DMS53 treated with DMSO at 0.1 percent for 48 hours (cell line): ENCODE measurements around the gene WDR12.
"Not testable (repeated sequence)": the region's sequence is repeated elsewhere in the genome, so short reads cannot be mapped to it uniquely, and the experiment has no call there.

Source experiments
- DNase-seq: peaks from one replicate; lab custom pipeline; 2025; ENCODE audit not compliant: unreplicated experiment; lab: John Stamatoyannopoulos, UW

Gene WDR12

GRCh38 chr2:202885190-202885589 lies 26.3 kb downstream of the WDR12 start:
- DNase-seq, result no peak

- DNase-seq, result no peak
Measured at GRCh38 chr2:202883987-202884675, 27.3 kb downstream of the WDR12 start.

DNA sequence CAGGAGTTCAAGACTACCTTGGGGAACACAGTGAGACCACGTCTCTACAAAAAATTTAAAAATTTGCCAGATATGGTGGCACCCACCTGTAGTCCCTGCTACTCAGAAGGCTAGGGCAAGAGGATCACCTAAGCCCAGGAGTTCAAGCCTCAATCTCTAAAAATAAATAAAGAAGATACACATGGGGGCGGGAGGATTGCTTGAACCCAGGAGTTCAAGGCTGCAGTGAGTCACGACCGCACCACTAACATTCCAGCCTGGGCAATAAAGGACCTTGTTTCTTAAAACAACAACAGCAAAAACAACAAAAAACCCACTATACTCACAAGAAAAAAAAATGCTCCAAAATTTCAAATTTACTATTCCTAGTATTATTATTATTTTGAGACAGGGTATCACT lies 29.9 kb downstream of the WDR12 start:
- DNase-seq, result no peak

GRCh38 chr2:202877699-202878098 lies 33.8 kb downstream of the WDR12 start:
- no peak for DNase-seq

DNA sequence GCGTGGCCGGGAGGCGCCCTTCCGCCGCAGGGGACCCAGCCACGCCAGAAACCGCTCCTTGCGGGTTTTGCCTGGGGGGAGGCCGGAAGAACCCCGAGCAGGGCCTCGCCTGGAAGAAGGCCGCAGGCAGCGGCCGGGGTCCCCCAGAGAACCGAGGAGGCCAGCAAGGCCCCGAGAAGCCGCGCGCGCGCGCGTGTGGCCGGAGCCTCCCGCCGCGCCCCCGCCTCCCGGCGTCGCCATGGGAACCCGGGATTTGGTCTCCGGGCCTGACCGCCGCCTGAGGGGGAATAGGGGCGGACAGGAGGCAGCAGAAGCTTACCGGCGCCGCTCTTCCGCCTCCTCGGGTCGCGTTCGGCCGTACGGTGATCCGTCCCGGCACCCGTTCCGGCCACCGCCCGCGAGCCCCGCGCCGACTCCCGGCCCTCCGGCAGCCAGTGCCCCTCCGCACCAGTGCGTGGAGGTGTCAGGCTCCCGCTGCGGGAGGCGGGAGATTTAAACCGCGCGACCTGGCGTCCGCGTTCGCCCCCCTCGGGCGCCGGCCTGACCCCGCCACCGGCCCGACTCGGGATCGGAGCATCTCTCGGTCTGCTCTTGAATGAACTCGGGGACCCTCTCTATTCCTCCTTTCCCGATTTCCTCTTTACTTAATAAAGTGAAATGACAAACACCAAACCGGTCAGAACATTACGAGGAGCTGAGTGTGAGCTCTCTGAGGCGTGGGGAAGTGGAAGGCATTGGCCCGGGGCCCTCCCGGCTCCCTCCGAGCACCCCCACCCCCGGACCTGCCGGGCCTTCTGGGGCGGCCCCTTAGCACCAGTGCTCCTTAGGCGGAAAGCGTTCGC lies 40.0 kb downstream of the WDR12 start, which contains the start of gene ICA1L:
ICA1L (minus strand) TSS at position 467 of the 842 bp plus-strand sequence. CDS start 42,757 bp downstream, outside the sequence.
- peak; percentile 51 for DNase-seq

DNA sequence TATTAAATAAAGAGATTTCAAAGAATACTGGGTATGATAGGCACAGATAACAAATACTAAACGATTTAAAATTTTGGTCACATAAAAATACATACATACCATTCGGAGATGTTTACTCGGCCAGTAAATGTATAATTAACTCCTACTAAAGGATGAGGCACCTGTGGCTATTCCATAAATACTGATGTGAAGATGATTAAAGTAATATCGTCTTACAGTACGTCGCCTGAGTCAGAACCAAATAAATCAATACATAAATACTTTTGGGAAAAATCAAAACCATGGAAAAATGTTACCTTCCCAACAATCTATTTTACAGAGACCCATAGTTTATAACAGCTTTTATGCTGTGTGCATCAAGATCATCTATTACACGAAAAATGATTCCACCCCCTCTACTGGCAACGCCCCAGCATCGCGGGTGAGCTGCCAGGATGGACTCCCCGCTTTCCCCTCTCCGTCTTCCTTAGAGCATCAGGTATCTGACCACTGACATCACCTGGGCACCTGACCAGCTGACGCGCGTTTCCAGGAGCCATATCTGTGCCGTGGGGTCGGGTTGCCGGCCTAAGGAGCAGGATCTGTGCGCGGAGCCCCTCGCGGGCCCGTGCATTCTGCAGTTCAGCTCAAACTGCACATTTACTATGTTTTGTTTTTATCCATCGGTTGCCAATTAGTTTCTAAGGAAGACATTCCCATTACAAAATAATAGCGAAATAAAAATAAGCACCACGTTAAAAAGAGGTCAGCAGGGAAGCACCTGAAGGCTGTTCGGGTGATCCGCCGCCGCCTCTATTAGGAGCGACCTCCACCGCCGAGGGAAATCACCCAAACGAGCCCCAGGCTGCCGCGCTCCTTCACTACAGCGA lies 40.8 kb downstream of the WDR12 start:
- DNase-seq, result peak; percentile 92

DNA sequence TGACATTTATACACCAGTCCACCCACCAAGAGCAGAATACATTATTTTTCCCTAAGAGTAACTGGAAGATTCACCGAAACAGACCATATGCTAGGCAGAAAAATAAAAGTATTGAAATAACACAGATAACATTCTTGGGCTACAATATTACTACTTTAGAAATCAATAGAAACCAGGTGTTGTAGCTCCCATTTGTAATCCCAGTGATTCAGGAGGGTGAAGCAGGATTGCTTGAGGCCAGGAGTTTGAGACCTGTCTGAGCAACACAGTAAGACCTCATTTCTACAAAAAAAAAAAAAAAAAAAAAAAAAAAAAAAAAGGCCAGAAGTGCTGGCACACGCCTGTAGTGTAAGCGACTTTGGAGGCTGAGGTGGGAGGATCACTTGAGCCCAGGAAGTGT lies 49.5 kb downstream of the WDR12 start:
- no peak for DNase-seq

DNA sequence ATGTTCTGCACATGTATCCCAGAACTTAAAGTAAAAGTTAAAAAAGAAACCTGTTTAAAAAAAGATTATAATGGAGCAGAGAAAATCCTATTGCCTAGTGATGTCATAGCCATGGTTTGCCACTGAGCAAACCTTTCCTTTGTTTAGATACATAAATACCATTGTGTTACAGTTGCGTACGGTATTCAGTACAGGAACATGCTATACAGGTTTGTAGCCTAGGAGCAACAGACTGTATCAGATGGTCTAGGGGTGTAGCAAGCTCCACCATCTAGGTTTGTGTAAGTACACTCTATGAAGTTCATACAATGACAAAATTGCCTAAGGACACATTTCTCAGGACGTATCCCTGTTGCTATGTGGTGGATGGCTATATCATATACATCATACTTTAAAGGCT lies 52.9 kb downstream of the WDR12 start:
- no peak for DNase-seq

GRCh38 chr2:202849343-202849742 lies 62.1 kb downstream of the WDR12 start:
- DNase-seq, result not testable (repeated sequence)

- no peak for DNase-seq
Measured at GRCh38 chr2:202848813-202849212, 62.7 kb downstream of the WDR12 start.

DNA sequence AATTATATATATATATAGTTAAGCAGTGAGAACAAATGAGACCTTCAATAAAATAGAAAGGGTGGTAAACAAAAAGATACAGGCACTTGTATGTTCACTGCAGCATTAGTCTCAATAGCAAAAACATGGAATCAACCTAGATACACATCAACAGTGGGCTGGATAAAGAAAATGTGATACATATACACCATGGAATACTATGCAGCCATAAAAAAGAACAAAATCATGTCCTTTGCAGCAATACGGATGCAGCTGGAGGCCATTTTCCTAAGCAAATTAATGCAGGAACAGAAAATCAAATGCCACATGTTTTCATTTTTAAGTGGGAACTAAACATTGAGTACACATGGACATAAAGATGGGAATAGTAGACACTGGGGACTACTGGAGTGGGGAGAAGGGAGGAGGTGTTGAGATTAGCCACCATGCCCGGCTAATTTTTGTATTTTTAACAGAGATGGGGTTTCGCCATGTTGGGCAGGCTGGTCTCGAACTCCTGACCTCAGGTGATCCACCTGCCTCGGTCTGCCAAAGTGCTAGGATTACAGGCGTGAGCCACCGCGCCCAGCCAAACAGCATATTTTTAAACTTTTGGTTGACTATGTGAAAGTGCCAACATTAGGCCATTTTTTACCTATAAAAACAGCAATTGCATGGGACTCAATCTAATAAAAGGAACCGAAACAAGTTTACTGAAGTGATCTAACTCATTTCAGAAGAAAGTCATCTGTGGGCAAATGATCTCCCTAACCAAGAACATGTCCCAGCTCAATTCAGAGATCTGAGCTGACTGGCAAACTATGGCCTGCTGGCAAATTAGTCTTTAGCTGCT lies 63.6 kb downstream of the WDR12 start:
- DNase-seq, result no peak

- DNase-seq, result no peak
Measured at GRCh38 chr2:202844656-202845055, 66.8 kb downstream of the WDR12 start.

GRCh38 chr2:202842690-202843089 lies 68.8 kb downstream of the WDR12 start:
- no peak for DNase-seq

GRCh38 chr2:202841090-202841867 lies 70.2 kb downstream of the WDR12 start:
- DNase-seq, result no peak

DNA sequence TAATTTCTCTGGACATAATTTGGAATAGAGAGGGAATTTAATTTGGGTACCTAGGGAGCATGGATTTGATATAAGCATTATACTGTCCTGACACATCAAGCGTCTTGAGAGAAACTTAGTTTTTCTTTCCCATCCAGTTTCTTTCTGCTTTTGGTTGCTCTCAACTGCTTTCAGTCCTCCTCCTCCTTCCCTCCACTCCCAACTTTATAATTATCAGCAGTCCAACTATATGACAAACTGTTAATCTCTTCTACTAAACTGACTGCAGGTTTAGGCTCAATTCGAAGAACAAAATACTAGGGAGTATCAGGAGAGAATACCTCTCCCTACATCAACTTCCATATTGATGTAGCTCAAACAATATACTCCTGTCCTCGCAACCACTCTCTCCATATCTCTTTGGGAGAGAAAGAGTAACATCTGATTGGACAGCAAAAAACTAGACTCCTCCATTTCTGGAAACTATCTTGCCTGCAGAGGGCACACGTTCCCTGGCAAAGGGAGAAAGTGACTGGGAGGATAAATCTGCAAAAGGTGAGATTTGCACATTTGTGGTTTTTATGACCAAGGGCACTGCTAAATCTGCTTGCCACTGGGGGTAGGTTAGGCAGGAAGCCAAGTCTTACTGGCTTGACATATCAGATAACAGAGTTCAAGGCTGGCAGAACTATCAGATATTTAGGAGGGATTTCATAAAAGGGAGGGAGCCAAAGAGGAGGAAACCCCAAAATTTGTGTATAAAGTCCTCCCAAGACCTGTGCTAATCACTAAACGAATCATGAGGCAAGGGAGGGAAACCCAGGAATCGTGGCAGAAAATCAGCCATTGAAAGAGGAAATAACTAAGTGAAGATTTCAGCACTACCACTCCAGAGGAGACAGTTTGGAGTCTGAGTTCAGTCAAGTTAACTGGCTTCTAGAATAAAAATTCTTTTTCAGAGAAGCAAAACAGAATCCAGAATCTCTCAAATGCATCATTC lies 79.9 kb downstream of the WDR12 start:
- DNase-seq, result peak; percentile 73

DNA sequence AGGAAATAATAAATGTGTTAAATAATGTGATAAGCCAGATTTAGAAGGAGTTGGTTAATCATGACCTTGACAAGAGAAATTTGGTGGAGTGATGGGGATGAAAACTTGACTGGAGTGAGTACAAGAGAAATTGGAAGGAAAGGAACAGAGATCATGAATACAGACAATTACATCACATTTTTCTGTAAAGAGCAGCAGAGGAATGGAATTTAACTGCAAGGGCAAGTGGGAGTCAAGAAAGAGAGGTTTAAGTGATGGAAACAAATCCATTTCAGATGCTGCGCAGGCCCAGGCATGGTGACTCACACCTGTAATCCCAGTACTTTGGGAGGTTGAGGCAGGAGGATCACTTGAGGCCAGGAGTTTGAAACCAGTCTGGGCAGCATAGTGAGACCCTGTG lies 86.6 kb downstream of the WDR12 start:
- DNase-seq, result no peak
